Measurements from ENCODE around the gene TNFAIP2.

- TF ChIP-seq CTCF (IDR thresholded peaks at IDR 0.05) (no peak), POLR2A (IDR thresholded peaks at IDR 0.05) (no peak)
Measured at GRCh38 chr14:103165323-103165722, 42.1 kb downstream of the TNFAIP2 start.

All from right lobe of liver (tissue), 4 donors.